GM12865 (cell line): ENCODE results near the gene CTBP1.

Experiments
- DNase-seq: peaks from one replicate; pipeline ENCODE4 v3.0.0; 2010; ENCODE audit warnings: low read depth
- H3K4me3 ChIP-seq: 2 replicates; pipeline ENCODE4 v1.5.1; 2011; ENCODE audit warnings: mild to moderate bottlenecking, low read depth, low read length, control low read depth
- TF ChIP-seq, protein P1 (sequence below): IDR thresholded peaks from 2 replicates; pipeline ENCODE4 v1.5.1; 2011; ENCODE audit warnings: low read length, control low read depth, low read depth, inconsistent platforms; ENCODE audit not compliant: insufficient read depth; ENCODE audit errors: missing control alignments

CTBP1 gene

DNA sequence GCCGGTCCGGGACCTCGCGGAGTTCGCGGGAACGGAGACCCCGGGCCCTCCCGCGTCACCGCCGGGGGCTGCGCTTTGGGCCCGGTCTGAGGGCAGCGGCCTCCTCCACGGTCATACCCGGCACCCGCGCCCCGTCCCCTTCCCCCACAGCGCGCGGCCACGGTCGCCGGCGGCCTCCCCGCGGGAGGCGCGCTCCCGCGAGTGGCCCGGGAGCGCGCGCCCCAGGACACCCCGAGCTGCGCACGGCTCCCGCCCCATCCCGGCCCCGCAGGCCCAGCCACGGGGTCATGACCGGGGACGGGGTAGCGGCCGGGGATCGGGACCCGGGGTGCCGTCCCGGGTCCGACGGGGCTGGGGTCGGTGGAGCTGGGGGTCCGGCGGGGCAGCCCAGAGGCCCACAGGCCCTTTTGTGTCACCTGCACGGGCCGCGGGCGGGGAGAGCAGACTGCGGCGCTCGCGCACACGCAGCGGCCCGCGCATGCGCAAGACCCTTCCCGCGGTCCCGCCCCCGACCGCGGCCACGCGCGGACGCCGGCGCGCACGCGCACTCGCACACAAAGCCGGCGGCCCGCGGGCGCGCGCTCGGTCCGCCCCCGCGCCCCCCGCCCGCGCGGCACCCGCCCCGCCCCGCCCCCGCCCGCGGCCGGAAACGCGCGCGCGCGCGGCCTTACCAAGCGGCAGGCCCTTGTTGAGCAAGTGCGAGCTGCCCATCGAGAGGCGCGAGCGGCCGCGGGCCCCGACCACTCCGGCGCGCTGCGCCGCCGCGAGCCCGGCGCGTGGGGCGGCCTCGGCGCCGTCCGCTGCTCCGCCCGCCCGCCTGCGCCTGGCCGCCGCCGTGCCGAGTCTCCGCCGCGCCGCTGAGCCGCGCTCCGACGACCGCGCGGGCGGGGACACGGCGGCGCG is at the start of gene CTBP1:
Gene CTBP1, minus strand, starts transcription at position 886 of the 903 bp plus-strand sequence. CDS start 7,799 bp downstream, outside the sequence.
- TF ChIP-seq, protein P1, sequence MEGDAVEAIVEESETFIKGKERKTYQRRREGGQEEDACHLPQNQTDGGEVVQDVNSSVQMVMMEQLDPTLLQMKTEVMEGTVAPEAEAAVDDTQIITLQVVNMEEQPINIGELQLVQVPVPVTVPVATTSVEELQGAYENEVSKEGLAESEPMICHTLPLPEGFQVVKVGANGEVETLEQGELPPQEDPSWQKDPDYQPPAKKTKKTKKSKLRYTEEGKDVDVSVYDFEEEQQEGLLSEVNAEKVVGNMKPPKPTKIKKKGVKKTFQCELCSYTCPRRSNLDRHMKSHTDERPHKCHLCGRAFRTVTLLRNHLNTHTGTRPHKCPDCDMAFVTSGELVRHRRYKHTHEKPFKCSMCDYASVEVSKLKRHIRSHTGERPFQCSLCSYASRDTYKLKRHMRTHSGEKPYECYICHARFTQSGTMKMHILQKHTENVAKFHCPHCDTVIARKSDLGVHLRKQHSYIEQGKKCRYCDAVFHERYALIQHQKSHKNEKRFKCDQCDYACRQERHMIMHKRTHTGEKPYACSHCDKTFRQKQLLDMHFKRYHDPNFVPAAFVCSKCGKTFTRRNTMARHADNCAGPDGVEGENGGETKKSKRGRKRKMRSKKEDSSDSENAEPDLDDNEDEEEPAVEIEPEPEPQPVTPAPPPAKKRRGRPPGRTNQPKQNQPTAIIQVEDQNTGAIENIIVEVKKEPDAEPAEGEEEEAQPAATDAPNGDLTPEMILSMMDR, result no peak
- peak; percentile 93 for DNase-seq

DNA sequence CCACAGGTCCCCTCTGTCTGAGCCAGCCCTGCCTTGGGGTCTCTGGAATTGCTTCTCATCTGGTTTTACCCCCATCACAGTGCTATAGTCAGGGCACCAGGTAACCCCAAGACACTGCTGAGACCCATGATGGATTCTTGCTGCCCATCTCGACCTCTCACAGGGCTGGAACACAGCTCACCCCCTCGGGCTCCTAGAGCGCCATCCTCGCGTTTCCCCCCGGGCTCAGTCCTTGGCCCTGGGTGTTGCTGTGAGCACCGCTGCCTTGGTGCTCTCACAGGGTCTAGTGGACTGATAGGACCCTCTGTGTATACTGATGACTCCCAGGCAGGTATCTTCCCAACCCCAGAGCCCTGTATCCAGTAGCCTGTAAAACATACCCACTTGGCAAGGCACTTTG is 49.5 kb upstream of the CTBP1 start:
- TF ChIP-seq, protein P1, result no peak
- DNase-seq, result no peak
- no peak overlapping the region for H3K4me3 ChIP-seq

More for the DNA sequence above, at the start of gene CTBP1:
- H3K4me3 ChIP-seq, result peak within 1 kb of the TSS; percentile 88

DNA sequence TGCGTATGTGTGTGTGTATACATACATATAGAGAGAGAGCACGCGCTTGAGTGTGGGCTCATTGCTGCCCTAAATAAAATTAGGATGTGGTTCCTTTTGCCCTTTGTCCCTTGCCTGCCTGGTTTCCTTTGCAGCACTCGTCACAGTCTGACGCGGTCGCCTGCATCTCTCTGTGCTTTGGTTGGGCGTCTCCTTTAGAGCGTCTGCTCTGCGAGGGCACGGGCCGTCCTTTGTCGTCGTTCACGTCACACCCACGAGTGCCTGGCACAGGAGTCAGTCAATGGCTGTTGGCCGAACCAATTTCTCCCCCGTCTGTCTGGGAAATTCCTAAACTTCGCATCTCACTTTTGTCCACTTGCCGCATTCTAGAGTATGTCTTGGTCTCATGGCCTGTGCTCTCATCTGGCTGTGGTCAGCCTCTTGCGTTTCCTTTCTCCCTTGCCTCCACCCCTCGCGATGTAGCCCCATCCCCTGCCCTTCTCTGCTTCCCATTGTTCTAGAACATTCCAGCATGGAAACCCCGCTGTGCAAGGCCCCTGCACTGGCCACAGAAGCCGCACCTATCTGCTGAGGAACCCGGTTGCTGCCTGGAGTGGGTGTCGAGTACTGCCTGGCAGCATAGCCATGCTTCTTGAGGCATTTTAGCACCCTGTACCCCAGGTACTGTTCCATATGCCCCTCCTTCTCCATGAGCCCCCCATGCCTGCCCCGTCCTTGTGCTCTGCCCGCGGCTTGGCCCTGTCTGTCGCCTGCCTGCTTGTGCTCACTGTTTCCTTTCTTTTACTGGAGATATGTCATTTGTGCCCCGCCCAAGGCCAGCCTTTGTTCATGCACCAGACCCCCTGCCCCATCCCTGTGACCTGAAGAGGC is 48.8 kb upstream of the CTBP1 start:
- DNase-seq, result no peak
- H3K4me3 ChIP-seq, result no peak overlapping the region
- TF ChIP-seq, protein P1, result no peak

DNA sequence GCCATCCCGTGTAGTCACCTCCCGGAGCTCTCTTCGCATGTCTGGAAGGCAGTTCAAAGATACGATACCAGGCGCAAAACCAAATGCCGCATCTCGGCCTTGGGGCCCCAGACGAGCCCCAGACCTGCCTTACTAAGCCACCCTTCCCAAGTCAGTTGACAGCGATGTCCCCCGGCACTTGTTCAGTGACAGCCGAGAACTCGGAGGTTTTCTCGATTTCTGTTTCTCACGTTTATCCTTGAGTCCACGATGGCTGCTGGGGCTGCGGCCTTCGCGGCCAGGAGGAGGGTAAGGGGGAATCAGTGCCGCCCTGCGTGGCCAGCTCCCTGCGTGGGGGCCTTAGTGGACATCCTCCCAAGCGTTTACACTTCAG is 48.1 kb upstream of the CTBP1 start:
- TF ChIP-seq, protein P1, result no peak
- no peak overlapping the region for H3K4me3 ChIP-seq
- DNase-seq, result no peak

DNA sequence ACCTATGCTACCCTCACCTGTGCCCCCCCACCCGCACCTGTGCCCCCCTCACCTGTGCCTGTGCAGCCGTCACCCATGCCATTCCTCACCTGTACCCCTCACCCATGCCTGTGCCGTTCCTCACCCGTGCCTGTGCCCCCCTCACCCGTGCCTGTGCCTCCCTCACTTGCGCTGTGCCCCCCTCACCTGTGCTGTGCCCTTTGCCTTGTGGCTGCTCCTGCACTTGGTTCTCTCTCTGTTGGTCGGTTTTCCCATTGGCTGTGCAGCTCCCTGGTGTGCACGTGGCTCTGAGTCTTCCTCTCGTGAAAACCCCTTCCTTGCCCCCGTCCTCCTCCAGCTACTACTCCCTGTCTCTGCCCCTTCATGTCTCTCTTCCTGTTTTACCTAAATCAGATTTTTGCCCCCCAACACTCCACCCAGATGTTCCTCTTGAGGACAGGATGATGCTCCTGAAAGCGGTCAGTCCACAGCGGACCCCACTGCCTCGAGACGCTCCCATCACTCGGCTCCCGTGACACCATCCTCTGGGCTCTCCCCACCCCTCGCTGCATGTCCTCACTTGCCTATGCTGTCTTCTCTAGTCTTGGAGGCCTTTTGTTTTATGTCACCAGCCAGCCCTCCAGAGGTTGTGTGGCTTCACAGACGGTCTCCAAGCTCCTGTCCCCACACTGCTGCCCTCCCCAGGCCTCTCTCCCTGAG is 47.5 kb upstream of the CTBP1 start:
- TF ChIP-seq, protein P1, result no peak
- DNase-seq, result no peak
- H3K4me3 ChIP-seq, result no peak overlapping the region

DNA sequence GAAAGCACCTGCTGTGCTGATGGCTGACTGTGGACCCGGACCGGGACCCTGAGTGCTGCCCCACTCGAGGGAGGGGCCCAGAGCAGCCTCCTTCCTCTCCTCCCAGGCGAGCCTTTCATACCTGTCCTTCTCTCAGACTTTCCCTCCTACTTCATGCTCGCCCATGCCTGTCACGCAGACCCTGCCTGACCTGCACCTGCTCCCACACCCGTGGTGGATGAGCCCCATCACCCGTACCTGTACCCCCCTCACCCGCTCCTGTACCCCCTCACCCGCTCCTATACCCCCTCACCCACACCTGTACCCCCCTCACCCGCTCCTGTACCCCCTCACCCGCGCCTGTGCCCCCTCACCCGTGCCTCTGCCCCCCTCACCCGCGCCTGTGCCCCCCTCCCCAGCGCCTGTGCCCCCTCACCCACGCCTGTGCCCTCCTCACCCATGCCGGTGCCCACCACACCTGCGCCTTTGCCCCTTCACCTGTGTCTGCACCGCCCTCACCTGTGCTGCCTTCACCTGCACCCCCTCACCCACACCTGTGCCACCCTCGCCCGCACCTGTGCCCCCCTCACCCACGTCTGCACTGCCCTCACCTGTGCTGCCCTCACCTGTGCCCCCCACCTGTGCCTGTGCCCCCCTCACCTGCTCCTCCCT is 46.6 kb upstream of the CTBP1 start:
- no peak for DNase-seq
- TF ChIP-seq, protein P1, result no peak
- no peak overlapping the region for H3K4me3 ChIP-seq
